Adrenal gland (tissue), 5 donors: ENCODE measurements around the gene HS3ST3A1.

Experiments used
- CTCF ChIP-seq, 6 experiments: fragments of 450-650 bp in 4 of 6; fragments of 200-600 bp in 2 of 6; sonication (generic) in 1 of 6; IDR thresholded peaks; 1 replicate in 5 of 6; 2 replicates in 1 of 6; pipeline versions ENCODE4 v1.5.1 to v1.8.0; 2016 to 2021; ENCODE audit warnings: antibody characterized with exemption in 6 of 6, mild to moderate bottlenecking in 2 of 6, moderate library complexity in 1 of 6
- POLR2A ChIP-seq, 2 donors: fragments of 450-650 bp; IDR thresholded peaks; one replicate each; pipeline ENCODE4 v1.6.1; 2017; ENCODE audit warnings: antibody characterized with exemption in 2 of 2, mild to moderate bottlenecking in 2 of 2, moderate library complexity in 1 of 2
- donor health status: DM: no; HTN: no; CAD: no.

- TF ChIP-seq CTCF (IDR thresholded peaks at IDR 0.05) (no peak), POLR2A (IDR thresholded peaks at IDR 0.05) (no peak)
These were observed 17.7 kb upstream of the HS3ST3A1 start for GRCh38 chr17:13619462-13619861.
